ENCODE results near the gene SFXN1. TPM values are rescaled to one million over a fixed set of nuclear protein-coding genes. Genes with fewer than 3 reads are reported as not detected.

Gene SFXN1
- total and polyA plus RNA-seq, 9 of the 15 experiments (the other 6 are each of a cell fraction or from before 2014, with no cell fraction given) = 31.8 to 261 (median 113) TPM

DNA sequence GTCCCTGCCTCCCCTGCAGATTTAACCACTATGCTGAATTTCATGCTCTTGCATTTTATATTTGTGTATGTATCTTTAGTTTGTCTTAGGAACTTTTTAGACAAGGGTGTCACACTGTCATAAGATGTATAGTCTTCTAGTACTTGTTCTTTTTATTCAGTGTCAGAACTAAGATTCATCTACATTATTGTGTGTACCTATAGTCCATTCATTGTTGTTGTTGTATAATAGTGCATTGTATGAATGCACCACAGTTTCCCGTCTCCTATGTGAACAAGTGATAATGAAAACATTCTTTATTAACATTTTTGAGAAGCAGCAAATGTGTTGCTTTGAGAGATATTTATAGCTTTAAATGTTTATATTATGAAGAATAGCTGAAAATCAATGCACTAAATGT lies 45.9 kb downstream of the SFXN1 start:
- POLR2A ChIA-PET = no interaction called here
- no TSS peak for BruUV-seq (replicated peaks)
- Histone ChIP-seq H4K20me1 (replicated peaks; ENCODE audit: control insufficient read depth, insufficient read depth, low read length) (no peaks in the 10 kb centered on the region), H3K9me3 (replicated peaks; ENCODE audit: control insufficient read depth, insufficient read depth, low read depth, low read length) (no peaks in the 10 kb centered on the region), H3K79me2 (ENCODE audit: control insufficient read depth, insufficient read depth, low read length) (no peaks in the 10 kb centered on the region), H3K4me3 (no peak overlapping the region), H3K4me1 (replicated peaks in 1 of 2; ENCODE audit: control insufficient read depth in 2 of 2, insufficient read depth in 2 of 2, low read length in 2 of 2) (no peaks in the 10 kb centered on the region), H3K4me2 (ENCODE audit: insufficient read depth, low read length) (no peak overlapping the region), H3K27ac (ENCODE audit: extremely low read depth, low read depth, low read length) (no peak overlapping the region), H2AFZ (ENCODE audit: low read depth, low read length) (no peak overlapping the region), H3K27me3 (ENCODE audit: control insufficient read depth in 2 of 2, insufficient read depth in 2 of 2, low read length in 2 of 2) (no peaks in the 10 kb centered on the region), H3K9ac (ENCODE audit: insufficient read depth in 1 of 2, low read depth in 2 of 2, low read length in 2 of 2) (no peak overlapping the region), H3K36me3 (ENCODE audit: control insufficient read depth, insufficient read depth, low read length) (peaks cover 79% of the 10 kb centered on the region), H3K9me1 (ENCODE audit: control insufficient read depth, insufficient read depth, low read length) (peaks cover 4% of the 10 kb centered on the region)
- intact Hi-C loops (cut with micrococcal nuclease) = no loop called here
- 90% methylated on average over 1 of the region's 1 CpG for WGBS (ENCODE audit: insufficient coverage, low coverage, missing lambda C conversion rate)
- no peak for DNase-seq (ENCODE audit: extremely low read depth in 1 of 4, low spot score in 3 of 4)
- FAIRE-seq = no peak
- in situ Hi-C loops (cut with MboI) = no loop called here
- ATAC-seq = no peak
- CTCF ChIA-PET (ENCODE audit: low intra/inter-chr PET ratio) = no interaction called here
- no peak for TF ChIP-seq POLR2G (IDR thresholded peaks at IDR 0.05; ENCODE audit: low read depth, low read length)
- TF ChIP-seq, protein P1, sequence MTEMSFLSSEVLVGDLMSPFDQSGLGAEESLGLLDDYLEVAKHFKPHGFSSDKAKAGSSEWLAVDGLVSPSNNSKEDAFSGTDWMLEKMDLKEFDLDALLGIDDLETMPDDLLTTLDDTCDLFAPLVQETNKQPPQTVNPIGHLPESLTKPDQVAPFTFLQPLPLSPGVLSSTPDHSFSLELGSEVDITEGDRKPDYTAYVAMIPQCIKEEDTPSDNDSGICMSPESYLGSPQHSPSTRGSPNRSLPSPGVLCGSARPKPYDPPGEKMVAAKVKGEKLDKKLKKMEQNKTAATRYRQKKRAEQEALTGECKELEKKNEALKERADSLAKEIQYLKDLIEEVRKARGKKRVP (CRISPR knock-in tag; IDR thresholded peaks at IDR 0.05) = no peak
- no peak for TF ChIP-seq RBM15 (IDR thresholded peaks at IDR 0.05; ENCODE audit: insufficient read depth, low read length)
- no peak for TF ChIP-seq SIN3A (IDR thresholded peaks at IDR 0.05; ENCODE audit: borderline replicate concordance in 2 of 2, control insufficient read depth in 1 of 2, low read depth in 2 of 2, low read length in 2 of 2)
- TF ChIP-seq ZFX (CRISPR knock-in tag; IDR thresholded peaks at IDR 0.05) = no peak
- TF ChIP-seq, protein P2, sequence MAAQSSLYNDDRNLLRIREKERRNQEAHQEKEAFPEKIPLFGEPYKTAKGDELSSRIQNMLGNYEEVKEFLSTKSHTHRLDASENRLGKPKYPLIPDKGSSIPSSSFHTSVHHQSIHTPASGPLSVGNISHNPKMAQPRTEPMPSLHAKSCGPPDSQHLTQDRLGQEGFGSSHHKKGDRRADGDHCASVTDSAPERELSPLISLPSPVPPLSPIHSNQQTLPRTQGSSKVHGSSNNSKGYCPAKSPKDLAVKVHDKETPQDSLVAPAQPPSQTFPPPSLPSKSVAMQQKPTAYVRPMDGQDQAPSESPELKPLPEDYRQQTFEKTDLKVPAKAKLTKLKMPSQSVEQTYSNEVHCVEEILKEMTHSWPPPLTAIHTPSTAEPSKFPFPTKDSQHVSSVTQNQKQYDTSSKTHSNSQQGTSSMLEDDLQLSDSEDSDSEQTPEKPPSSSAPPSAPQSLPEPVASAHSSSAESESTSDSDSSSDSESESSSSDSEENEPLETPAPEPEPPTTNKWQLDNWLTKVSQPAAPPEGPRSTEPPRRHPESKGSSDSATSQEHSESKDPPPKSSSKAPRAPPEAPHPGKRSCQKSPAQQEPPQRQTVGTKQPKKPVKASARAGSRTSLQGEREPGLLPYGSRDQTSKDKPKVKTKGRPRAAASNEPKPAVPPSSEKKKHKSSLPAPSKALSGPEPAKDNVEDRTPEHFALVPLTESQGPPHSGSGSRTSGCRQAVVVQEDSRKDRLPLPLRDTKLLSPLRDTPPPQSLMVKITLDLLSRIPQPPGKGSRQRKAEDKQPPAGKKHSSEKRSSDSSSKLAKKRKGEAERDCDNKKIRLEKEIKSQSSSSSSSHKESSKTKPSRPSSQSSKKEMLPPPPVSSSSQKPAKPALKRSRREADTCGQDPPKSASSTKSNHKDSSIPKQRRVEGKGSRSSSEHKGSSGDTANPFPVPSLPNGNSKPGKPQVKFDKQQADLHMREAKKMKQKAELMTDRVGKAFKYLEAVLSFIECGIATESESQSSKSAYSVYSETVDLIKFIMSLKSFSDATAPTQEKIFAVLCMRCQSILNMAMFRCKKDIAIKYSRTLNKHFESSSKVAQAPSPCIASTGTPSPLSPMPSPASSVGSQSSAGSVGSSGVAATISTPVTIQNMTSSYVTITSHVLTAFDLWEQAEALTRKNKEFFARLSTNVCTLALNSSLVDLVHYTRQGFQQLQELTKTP (IDR thresholded peaks at IDR 0.05; ENCODE audit: low read depth in 1 of 2, partially characterized antibody in 2 of 2) = no peak
- TF ChIP-seq PRMT5 (CRISPR knock-in tag; IDR thresholded peaks at IDR 0.05) = no peak
- TF ChIP-seq CHD4 (IDR thresholded peaks at IDR 0.05; ENCODE audit: insufficient read depth, insufficient replicate concordance, low read depth, low read length, poor library complexity, severe bottlenecking) = no peak

All from K562 (cell line).